ENCODE measurements around the gene ZKSCAN1.
"Not testable (repeated sequence)": the region's sequence is repeated elsewhere in the genome, so short reads cannot be mapped to it uniquely, and the experiment has no call there.

ZKSCAN1 gene

GRCh38 chr7:100015232-100016214 is at the start of gene ZKSCAN1:
TSS of gene ZKSCAN1 (plus strand) at chr7:100015596. CDS start at chr7:100023507, 7,911 bp downstream.
- peak; percentile 95 for DNase-seq (ENCODE audit: low spot score)

GRCh38 chr7:99969298-99969697 is 46.1 kb upstream of the ZKSCAN1 start:
- no peak for DNase-seq (ENCODE audit: low spot score)

DNA sequence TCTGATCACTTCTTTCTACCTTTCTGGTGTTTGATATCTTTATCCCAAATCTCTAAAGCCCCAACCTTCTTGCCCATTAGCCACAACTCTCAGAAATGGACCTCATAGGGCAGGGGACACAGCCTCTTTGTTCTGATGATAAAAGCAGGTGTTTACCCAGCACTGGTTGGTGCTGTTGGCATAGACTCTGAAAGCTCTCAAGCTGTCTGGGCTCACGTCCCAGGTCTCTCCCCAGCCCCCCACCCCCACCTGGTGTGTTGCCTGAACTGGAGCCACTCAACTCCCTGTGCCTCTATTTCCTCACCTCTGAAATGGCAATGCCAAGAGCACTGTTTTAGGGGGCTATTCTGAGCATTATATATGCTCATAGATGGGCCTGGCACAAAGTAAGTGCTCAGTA is 45.6 kb upstream of the ZKSCAN1 start:
- DNase-seq (ENCODE audit: low spot score): not testable (repeated sequence)

- no peak for DNase-seq (ENCODE audit: low spot score)
Measured at GRCh38 chr7:99971242-99971641, 44.2 kb upstream of the ZKSCAN1 start.

GRCh38 chr7:99973817-99974216 is 41.6 kb upstream of the ZKSCAN1 start:
- not testable (repeated sequence) for DNase-seq (ENCODE audit: low spot score)

GRCh38 chr7:99974681-99975080 is 40.7 kb upstream of the ZKSCAN1 start:
- no peak for DNase-seq (ENCODE audit: low spot score)

DNA sequence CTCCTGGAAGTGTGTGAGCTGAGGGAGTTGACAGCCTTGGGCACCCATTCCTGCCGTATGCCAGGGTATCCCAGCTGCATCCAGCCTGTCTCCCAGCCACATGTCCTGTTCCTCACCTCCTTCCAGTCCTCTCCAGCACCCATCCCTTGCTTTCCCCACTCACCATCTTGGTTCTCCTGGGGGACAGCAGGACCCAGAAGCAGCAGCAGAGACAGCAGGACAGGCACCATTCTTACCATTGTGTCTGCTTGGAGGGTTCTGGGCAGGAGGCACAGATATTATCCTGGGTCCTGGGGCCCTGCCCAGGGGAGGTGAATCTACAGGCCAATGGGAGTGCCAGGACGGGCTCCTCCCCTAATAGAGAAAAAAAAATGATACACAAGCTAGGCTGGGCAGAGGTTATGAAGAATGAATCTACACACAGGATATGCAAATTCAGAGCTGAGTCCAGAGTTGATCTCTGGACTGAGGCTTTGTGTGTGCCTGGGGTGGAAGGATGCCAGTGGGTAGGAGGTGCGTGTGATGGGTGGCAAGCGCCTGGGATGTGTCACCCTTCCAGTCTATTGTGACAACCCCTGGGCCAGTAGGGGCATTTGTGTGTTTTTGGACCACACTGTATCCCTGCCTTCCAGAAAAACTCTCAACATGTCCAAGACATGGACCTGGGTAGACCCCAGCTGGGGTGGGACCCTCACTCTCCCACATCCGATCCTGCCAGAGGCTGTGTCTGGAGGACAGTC is 39.4 kb upstream of the ZKSCAN1 start, which contains the start of gene AZGP1:
AZGP1 (minus strand) TSS at position 250 of the 740 bp plus-strand sequence; CDS start at position 239, 11 bp downstream.
- no peak for DNase-seq (ENCODE audit: low spot score)

- DNase-seq (ENCODE audit: low spot score): no peak
Measured at GRCh38 chr7:99976626-99977025, 38.8 kb upstream of the ZKSCAN1 start.

- DNase-seq (ENCODE audit: low spot score): not testable (repeated sequence)
Measured at GRCh38 chr7:99979814-99980225, 35.6 kb upstream of the ZKSCAN1 start.

- DNase-seq (ENCODE audit: low spot score): not testable (repeated sequence)
Measured at GRCh38 chr7:99980448-99980872, 34.9 kb upstream of the ZKSCAN1 start.

DNA sequence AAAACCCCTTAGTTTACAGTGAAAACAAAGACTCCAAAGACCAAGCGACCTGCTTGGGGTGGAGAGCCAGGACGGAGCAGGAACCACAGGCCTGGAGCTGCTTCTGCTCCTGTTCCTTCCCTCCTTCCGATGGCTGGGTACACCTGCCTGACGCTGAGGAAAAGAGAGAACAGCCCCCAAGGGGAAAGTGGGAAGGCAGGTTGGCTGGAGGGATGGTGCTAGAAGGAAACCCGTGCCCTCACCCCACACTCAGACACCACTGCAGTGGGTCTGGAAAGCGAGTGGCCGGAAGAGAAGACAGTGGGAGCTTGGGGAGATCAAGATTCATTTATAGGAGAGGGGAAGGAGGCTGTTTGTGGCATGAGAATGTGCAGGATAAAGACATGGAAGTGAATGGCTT is 34.3 kb upstream of the ZKSCAN1 start:
- DNase-seq (ENCODE audit: low spot score): not testable (repeated sequence)

GRCh38 chr7:99984593-99984992 is 30.8 kb upstream of the ZKSCAN1 start:
- DNase-seq (ENCODE audit: low spot score): no peak

DNA sequence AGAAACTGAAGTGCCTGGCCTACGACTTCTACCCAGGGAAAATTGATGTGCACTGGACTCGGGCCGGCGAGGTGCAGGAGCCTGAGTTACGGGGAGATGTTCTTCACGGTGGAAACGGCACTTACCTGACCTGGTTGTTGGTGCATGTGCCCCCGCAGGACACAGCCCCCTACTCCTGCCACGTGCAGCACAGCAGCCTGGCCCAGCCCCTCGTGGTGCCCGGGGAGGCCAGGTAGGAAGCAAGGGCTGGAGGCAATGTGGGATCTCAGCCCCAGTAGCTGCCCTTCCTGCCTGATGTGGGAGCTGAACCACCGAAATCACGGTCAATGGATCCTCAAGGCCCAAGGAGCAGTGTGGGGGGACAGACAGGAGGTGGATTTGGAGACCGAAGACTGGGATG is 28.1 kb upstream of the ZKSCAN1 start:
- DNase-seq (ENCODE audit: low spot score): not testable (repeated sequence)

- DNase-seq (ENCODE audit: low spot score): no peak
Measured at GRCh38 chr7:99987846-99988245, 27.6 kb upstream of the ZKSCAN1 start.

- no peak for DNase-seq (ENCODE audit: low spot score)
Measured at GRCh38 chr7:99990460-99990852, 24.9 kb upstream of the ZKSCAN1 start.

DNA sequence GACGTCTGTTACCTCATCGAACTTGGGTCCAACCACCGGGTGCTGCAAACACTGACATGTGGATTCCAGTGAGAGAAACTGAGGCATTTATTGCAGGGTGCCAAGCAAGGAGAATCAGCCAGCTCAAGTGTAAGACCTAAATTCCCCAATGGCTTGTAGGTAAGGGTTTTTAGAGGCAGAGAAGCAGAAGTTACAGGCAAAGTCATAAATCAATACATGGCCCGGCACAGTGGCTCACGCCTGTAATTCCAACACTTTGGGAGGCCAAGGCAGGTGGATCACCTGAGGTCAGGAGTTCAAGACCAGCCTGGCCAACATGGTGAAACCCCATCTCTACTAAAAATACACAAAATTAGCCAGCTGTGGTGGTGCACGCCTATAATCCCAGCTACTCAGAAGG is 23.9 kb upstream of the ZKSCAN1 start:
- DNase-seq (ENCODE audit: low spot score): not testable (repeated sequence)

DNA sequence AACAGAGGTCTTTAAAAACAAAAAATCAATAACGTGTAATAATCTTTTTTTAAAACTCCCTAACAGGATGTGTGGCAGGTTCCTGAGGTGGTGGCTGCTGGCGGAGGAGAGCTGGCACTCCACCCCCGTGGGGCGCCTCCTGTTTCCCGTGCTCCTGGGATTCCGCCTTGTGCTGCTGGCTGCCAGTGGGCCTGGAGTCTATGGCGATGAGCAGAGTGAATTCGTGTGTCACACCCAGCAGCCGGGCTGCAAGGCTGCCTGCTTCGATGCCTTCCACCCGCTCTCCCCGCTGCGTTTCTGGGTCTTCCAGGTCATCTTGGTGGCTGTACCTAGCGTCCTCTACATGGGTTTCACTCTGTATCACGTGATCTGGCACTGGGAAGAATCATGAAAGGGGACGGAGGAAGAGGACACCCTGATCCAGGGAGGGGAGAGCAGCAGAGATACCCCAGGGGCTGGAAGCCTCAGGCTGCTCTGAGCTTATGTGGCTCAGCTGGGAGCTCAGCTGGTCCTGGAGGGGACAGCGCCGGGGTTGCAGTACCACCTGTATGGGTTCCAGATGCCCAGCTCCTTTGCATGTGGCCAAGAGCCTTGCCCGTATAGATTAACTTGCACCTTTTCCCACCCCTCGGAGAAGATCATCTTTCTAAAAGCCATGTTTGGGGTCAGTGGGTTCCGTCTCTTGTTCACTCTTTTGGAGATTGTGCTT is 22.9 kb upstream of the ZKSCAN1 start:
- no peak for DNase-seq (ENCODE audit: low spot score)

DNA sequence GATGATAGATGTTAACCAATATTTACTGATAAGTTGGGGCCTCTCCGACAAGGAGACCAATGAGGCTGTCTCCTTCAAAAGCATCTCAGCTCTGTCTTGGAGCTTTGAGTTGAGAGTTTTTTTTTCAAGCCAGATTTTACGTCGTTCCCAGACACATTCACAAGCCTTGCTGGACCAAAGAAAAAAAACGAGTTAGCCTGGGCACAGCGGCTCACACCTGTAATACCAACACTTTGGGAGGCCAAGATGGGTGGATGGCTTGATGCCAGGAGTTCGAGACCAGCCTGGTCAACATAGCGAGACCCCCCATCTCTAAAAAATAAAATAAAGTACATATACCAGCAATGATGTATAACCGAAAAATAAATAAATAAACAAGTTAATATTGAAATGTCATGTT is 20.6 kb upstream of the ZKSCAN1 start:
- DNase-seq (ENCODE audit: low spot score): no peak

DNA sequence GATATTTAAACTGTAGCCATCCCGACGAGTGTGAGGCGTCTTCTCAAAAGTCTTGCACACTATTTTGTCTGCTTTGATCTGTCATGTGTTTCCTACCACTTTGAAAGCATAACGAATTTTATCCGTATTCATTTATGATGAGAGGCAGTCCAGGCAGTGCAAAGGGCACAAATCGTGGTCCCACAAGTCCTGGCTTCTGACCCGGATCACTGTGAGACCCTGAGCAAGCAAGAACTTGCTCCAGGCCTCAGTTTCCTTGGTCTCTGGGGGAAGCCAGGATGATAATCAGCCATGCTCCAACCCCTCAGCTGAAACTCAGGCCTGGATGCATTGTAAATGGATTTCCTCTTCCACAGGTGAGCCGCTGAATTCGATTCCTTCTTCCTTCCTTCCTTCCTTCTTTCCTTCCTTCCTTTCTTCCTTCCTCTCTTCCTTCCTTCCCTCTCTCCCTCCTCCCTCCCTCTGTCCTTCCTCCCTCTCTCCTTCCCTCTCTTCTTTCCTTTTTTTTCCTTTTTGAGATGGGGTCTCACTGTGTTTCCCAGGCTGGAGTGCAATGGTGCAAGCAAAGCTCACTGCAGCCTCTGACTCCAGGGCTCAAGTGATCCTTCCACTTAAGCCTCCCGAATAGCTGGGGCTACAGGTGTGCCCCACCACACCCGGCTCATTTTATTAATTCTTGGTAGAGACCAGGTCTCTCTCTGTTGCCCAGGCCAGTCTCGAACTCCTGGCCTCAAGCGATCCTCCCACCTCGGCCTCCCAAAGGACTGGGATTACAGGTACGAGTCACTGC is 18.4 kb upstream of the ZKSCAN1 start:
- no peak for DNase-seq (ENCODE audit: low spot score)

DNA sequence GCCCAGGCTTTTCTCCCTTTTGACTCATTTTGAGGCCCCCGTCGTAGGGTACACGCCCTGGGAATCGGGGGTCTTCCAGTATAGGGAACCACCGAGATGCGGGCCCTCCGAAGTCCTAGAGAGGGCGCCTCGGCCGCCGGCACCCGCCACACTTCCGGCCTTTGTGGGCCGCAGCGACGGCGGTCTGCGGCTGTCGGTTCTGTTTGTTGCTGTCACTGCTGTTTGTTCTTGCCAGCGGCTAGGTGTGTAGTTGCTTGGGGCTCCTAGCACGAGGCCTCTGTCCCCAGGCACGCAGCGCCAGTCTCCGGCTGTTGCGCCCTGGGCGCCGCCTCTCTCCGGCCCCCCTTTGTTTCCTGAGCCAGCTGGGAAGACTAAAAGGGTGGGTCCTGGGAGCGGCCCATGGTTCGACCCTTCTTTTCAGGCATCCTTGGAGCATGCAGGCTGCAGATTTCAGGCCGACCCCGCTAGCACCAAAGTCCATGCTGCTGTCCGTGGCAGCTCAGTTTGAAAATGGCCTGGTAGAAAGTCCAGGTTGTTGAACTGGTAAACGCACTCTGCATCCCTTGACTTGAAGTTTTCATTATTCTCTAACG is 17.8 kb upstream of the ZKSCAN1 start:
- DNase-seq (ENCODE audit: low spot score): no peak

GRCh38 chr7:100000239-100000638 is 15.2 kb upstream of the ZKSCAN1 start:
- no peak for DNase-seq (ENCODE audit: low spot score)

All from hepatic stellate cell (primary cell).